MM.1S (cell line): Measurements from ENCODE around the gene ANKH.

ENCODE experiments used
- DNase-seq: peaks from one replicate; pipeline ENCODE4 v3.0.0-alpha.2; 2015
- H2AFZ ChIP-seq: fragments of 300-600 bp; sonication (generic); 2 replicates; pipeline ENCODE4 v1.6.0; 2016; ENCODE audit warnings: antibody characterized with exemption, low read length
- H3F3A ChIP-seq: fragments of 300-600 bp; sonication (generic); 2 replicates; pipeline ENCODE4 v1.6.1; 2016; ENCODE audit warnings: mild to moderate bottlenecking, antibody characterized with exemption, low read length, moderate library complexity, mixed read lengths; ENCODE audit not compliant: insufficient read depth
- H3K27ac ChIP-seq: fragments of 300-600 bp; sonication (generic); 2 replicates; pipeline ENCODE4 v1.5.1; 2016; ENCODE audit warnings: mild to moderate bottlenecking, low read length
- H3K27me3 ChIP-seq: fragments of 300-600 bp; sonication (generic); replicated peaks from 2 replicates; pipeline ENCODE4 v1.6.0; 2016; ENCODE audit warnings: low read length; ENCODE audit not compliant: insufficient read depth
- H3K36me3 ChIP-seq: fragments of 300-600 bp; sonication (generic); replicated peaks from 2 replicates; pipeline ENCODE4 v1.6.1; 2016; ENCODE audit warnings: mild to moderate bottlenecking, low read length, mixed read lengths; ENCODE audit not compliant: insufficient read depth
- H3K4me1 ChIP-seq: fragments of 300-600 bp; sonication (generic); 2 replicates; pipeline ENCODE4 v1.6.1; 2016; ENCODE audit warnings: low read length, mixed read lengths
- H3K4me2 ChIP-seq: fragments of 300-600 bp; sonication (generic); 2 replicates; pipeline ENCODE4 v1.6.0; 2016; ENCODE audit warnings: low read depth, low read length
- H3K4me3 ChIP-seq: fragments of 300-600 bp; sonication (generic); 2 replicates; pipeline ENCODE4 v1.5.1; 2016; ENCODE audit warnings: low read length, mixed read lengths
- H3K79me2 ChIP-seq: fragments of 300-600 bp; sonication (generic); 2 replicates; pipeline ENCODE4 v1.6.1; 2016; ENCODE audit warnings: mixed run types, low read length, mixed read lengths
- H3K9ac ChIP-seq: fragments of 300-600 bp; sonication (generic); 2 replicates; pipeline ENCODE4 v1.6.1; 2016; ENCODE audit warnings: low read length, mixed read lengths
- H3K9me2 ChIP-seq: fragments of 300-600 bp; sonication (generic); replicated peaks from 2 replicates; pipeline ENCODE4 v1.6.1; 2016; ENCODE audit warnings: mild to moderate bottlenecking, low read length, mixed read lengths; ENCODE audit not compliant: insufficient read depth
- H3K9me3 ChIP-seq: fragments of 300-600 bp; sonication (generic); replicated peaks from 2 replicates; pipeline ENCODE4 v1.6.1; 2016; ENCODE audit warnings: mild to moderate bottlenecking, low read length, mixed read lengths; ENCODE audit not compliant: insufficient read depth
- H4K20me1 ChIP-seq: fragments of 300-600 bp; sonication (generic); 2 replicates; pipeline ENCODE4 v1.6.1; 2016; ENCODE audit warnings: mild to moderate bottlenecking, low read length, moderate library complexity, mixed read lengths; ENCODE audit not compliant: insufficient read depth
- CTCF ChIP-seq: fragments of 300-600 bp; sonication (generic); IDR thresholded peaks from 2 replicates; pipeline ENCODE4 v1.5.1; 2016; ENCODE audit warnings: antibody characterized with exemption, low read length, mixed read lengths
- EZH2 ChIP-seq: fragments of 300-600 bp; sonication (generic); optimal IDR thresholded peaks from 2 replicates; pipeline ENCODE3; 2017; ENCODE audit warnings: low read depth, mild to moderate bottlenecking, antibody characterized with exemption, low read length, mixed read lengths
- EZH2phosphoT487 ChIP-seq: fragments of 300-600 bp; sonication (generic); IDR thresholded peaks from 2 replicates; pipeline ENCODE4 v1.6.1; 2018; ENCODE audit warnings: antibody characterized with exemption, low read length

ANKH gene

GRCh38 chr5:14852779-14853178 lies 18.8 kb downstream of the ANKH start:
- Histone ChIP-seq H3K9me2 (no peaks in the 10 kb centered on the region), H3K4me2 (no peak overlapping the region), H3K9me3 (no peaks in the 10 kb centered on the region), H4K20me1 (no peaks in the 10 kb centered on the region), H3K4me3 (no peak overlapping the region), H3K27me3 (no peaks in the 10 kb centered on the region), H3K27ac (no peak overlapping the region), H2AFZ (no peak overlapping the region), H3K36me3 (no peaks in the 10 kb centered on the region), H3F3A (no peaks in the 10 kb centered on the region), H3K79me2 (peaks cover 58% of the 10 kb centered on the region), H3K4me1 (no peaks in the 10 kb centered on the region), H3K9ac (no peak overlapping the region)
- no peak for DNase-seq
- TF ChIP-seq EZH2 (no peak), CTCF (no peak), EZH2phosphoT487 (no peak)

- no peaks in the 10 kb centered on the region for H3K27me3 ChIP-seq
- peaks cover 53% of the 10 kb centered on the region for H3K79me2 ChIP-seq
- TF ChIP-seq EZH2: no peak
- no peak for TF ChIP-seq CTCF
- no peak for TF ChIP-seq EZH2phosphoT487
- no peaks in the 10 kb centered on the region for H4K20me1 ChIP-seq
- no peaks in the 10 kb centered on the region for H3K9me2 ChIP-seq
- no peak overlapping the region for H3K9ac ChIP-seq
- H3K4me1 ChIP-seq: no peaks in the 10 kb centered on the region
- H2AFZ ChIP-seq: no peak overlapping the region
- no peaks in the 10 kb centered on the region for H3K9me3 ChIP-seq
- DNase-seq: no peak
- H3F3A ChIP-seq: no peaks in the 10 kb centered on the region
- no peak overlapping the region for H3K4me3 ChIP-seq
- H3K27ac ChIP-seq: no peak overlapping the region
- no peak overlapping the region for H3K4me2 ChIP-seq
- no peaks in the 10 kb centered on the region for H3K36me3 ChIP-seq
Observed at GRCh38 chr5:14851999-14852526, 19.5 kb downstream of the ANKH start.

GRCh38 chr5:14851597-14851996 lies 20.0 kb downstream of the ANKH start:
- H3K79me2 ChIP-seq: peaks cover 49% of the 10 kb centered on the region

More at GRCh38 chr5:14851597-14851996, 20.0 kb downstream of the ANKH start:
- Histone ChIP-seq H3K9ac (no peak overlapping the region), H4K20me1 (no peaks in the 10 kb centered on the region), H3K27ac (no peak overlapping the region), H3F3A (no peaks in the 10 kb centered on the region), H3K4me3 (no peak overlapping the region), H3K4me1 (no peaks in the 10 kb centered on the region), H3K27me3 (no peaks in the 10 kb centered on the region), H3K4me2 (no peak overlapping the region), H3K9me2 (no peaks in the 10 kb centered on the region), H2AFZ (no peak overlapping the region), H3K36me3 (no peaks in the 10 kb centered on the region), H3K9me3 (no peaks in the 10 kb centered on the region)
- no peak for DNase-seq
- TF ChIP-seq EZH2phosphoT487 (no peak), CTCF (no peak), EZH2 (no peak)
